Esophagus muscularis mucosa (tissue), 4 donors: Measurements from ENCODE around the gene CDK5R1. TPM values are rescaled to one million over a fixed set of nuclear protein-coding genes. Genes with fewer than 3 reads are reported as not detected.
"Not testable (repeated sequence)": the region's sequence is repeated elsewhere in the genome, so short reads cannot be mapped to it uniquely, and the experiment has no call there.

Experiments
- DNase-seq: peaks from one replicate; pipeline ENCODE4 v3.0.0-alpha.2; 2017; ENCODE audit errors: extremely low spot score
- H3K27ac ChIP-seq, 4 donors: fragments of 200-600 bp; sonication (generic); replicated peaks in 1 of 4; 1 replicate in 3 of 4; 2 replicates in 1 of 4; pipeline ENCODE4 v1.5.1; 2016 to 2019; ENCODE audit warnings: mild to moderate bottlenecking in 1 of 4
- H3K27me3 ChIP-seq, 4 donors: fragments of 200-600 bp; sonication (generic); one replicate each; pipeline versions ENCODE4 v1.5.1 to v1.6.0; 2016 to 2019
- H3K36me3 ChIP-seq, 4 donors: fragments of 200-600 bp; sonication (generic); one replicate each; pipeline ENCODE4 v1.5.1; 2016 to 2019
- H3K4me1 ChIP-seq, 4 donors: fragments of 200-600 bp; sonication (generic); one replicate each; pipeline ENCODE4 v1.5.1; 2016 to 2019
- H3K4me3 ChIP-seq, 4 donors: fragments of 200-600 bp; sonication (generic); 1 replicate in 2 of 4; 2 replicates in 2 of 4; pipeline ENCODE4 v1.5.1; 2016 to 2019; ENCODE audit warnings: mild to moderate bottlenecking in 4 of 4, moderate library complexity in 1 of 4
- H3K9me3 ChIP-seq, 4 donors: fragments of 200-600 bp; sonication (generic); 1 replicate in 3 of 4; 2 replicates in 1 of 4; pipeline ENCODE4 v1.5.1; 2016 to 2019
- EP300 ChIP-seq: sonication (generic); formaldehyde crosslinking; IDR thresholded peaks from one replicate; pipeline ENCODE4 v1.6.1; 2017; ENCODE audit warnings: antibody characterized with exemption
- POLR2A ChIP-seq: fragments of 450-650 bp; IDR thresholded peaks from one replicate; pipeline ENCODE4 v1.6.1; 2017; ENCODE audit warnings: antibody characterized with exemption, moderate library complexity, mild to moderate bottlenecking, low read depth
- POLR2AphosphoS5 ChIP-seq, 2 donors: sonication (generic); formaldehyde crosslinking; IDR thresholded peaks; one replicate each; pipeline ENCODE4 v1.6.1; 2017; ENCODE audit warnings: antibody characterized with exemption in 2 of 2
- WGBS: methylation state at CpG from one replicate; pipeline ENCODE4 v1.1.5; 2018; 5-methylcytosine and 5-hydroxymethylcytosine counted together
- intact Hi-C: fragments of 100-400 bp; cut with DNase I; formaldehyde crosslinking; loops from one replicate; pipeline ENCODE4 v1.15.1; 2023
- total RNA-seq, 4 donors: library from RNA; depleted of rRNA; stranded (reverse); fragments of >200 nt; gene quantifications; one replicate each; pipeline versions ENCODE4 v1.1.0 to v1.2.1, GENCODE V29; 2016
- TF ChIP-seq, protein P1 (sequence below), 3 experiments: fragments of 200-600 bp in 2 of 3; fragments of 450-650 bp in 1 of 3; sonication (generic) in 2 of 3; IDR thresholded peaks; one replicate each; pipeline ENCODE4 v1.5.1; 2017 to 2019; ENCODE audit warnings: antibody characterized with exemption in 3 of 3, mild to moderate bottlenecking in 2 of 3, moderate library complexity in 1 of 3

The CDK5R1 gene
- total RNA-seq, 4 donors from 2014 or later: 0.33 to 1.2 (median 0.64) TPM

DNA sequence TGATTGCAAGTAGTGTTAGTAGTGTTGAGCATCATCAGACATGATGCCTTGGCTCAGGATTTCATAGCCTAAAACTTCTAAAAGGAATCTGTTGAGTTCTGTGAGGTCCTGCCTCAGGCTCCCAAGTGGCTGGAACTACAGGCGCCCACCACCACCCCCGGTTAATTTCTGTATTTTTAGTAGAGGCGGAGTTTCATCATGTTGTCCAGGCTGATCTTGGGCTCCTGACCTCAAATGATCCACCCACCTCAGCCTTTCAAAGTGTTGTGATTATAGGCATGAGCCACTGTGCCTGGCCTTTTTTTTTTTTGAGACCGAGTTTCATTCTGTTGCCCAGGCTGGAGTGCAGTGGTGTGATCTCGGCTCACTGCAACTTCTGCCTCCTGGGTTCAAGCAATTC lies 36.8 kb upstream of the CDK5R1 start:
- Histone ChIP-seq H3K9me3 (no peaks in the 10 kb centered on the region), H3K4me1 (peaks cover 19 to 25% (median 23%) of the 10 kb centered on the region in 4 donors), H3K27me3 (no peaks in the 10 kb centered on the region), H3K4me3 (no peak overlapping the region), H3K27ac (no peak overlapping the region), H3K36me3 (peaks cover 36 to 82% (median 69%) of the 10 kb centered on the region in 4 donors)
- TF ChIP-seq, protein P1, sequence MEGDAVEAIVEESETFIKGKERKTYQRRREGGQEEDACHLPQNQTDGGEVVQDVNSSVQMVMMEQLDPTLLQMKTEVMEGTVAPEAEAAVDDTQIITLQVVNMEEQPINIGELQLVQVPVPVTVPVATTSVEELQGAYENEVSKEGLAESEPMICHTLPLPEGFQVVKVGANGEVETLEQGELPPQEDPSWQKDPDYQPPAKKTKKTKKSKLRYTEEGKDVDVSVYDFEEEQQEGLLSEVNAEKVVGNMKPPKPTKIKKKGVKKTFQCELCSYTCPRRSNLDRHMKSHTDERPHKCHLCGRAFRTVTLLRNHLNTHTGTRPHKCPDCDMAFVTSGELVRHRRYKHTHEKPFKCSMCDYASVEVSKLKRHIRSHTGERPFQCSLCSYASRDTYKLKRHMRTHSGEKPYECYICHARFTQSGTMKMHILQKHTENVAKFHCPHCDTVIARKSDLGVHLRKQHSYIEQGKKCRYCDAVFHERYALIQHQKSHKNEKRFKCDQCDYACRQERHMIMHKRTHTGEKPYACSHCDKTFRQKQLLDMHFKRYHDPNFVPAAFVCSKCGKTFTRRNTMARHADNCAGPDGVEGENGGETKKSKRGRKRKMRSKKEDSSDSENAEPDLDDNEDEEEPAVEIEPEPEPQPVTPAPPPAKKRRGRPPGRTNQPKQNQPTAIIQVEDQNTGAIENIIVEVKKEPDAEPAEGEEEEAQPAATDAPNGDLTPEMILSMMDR (IDR thresholded peaks at IDR 0.05): no peak
- no peak for TF ChIP-seq EP300
- TF ChIP-seq POLR2A: no peak
- no peak for TF ChIP-seq POLR2AphosphoS5 (IDR thresholded peaks at IDR 0.05)
- 92% methylated on average over 5 of the region's 5 CpGs for WGBS
- no peak for DNase-seq
- intact Hi-C loops: no loop called here

DNA sequence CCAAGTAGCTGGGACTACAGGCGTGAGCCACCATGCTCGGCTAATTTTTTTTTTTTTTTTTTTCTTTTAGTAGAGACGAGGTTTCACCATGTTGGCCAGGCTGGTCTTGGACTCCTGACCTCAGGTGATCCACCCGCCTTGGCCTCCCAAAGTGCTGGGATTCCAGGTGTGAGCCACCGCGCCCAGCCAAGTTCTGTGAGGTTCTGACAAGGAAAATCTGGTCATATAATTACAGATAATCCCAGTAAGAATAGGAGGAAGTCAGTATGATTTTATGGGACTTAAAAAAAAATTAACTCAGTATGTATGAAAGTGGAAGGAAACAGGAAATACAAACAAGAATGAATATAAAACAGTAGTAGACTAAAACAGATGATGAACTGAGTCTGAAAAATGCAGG lies 36.4 kb upstream of the CDK5R1 start:
- H3K27me3 ChIP-seq, DNase-seq, H3K9me3 ChIP-seq, H3K27ac ChIP-seq, H3K4me3 ChIP-seq, intact Hi-C loops: not testable (repeated sequence)
- 96% methylated on average over 6 of the region's 6 CpGs for WGBS
- peaks cover 17 to 21% (median 20%) of the 10 kb centered on the region in 4 donors for H3K4me1 ChIP-seq
- H3K36me3 ChIP-seq: peaks cover 40 to 86% (median 74%) of the 10 kb centered on the region in 4 donors

DNA sequence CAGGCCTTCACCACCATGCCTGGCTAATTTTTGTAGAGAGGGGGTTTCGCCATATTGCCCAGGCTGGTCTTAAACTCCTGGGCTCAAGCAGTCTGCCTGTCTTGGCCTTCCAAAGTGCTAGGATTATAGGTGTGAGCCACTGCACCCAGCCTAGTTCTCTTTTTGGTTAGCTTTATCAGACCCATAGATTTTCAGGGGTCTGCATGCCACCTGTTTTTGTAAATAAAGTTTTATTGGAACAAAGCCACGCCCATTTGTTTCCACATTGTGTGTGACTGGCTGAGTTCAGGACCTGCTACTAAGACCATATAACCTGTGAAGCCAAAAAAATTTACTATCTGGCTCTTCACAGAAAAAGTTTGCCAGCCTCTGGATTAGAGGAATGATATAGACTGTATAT lies 34.9 kb upstream of the CDK5R1 start:
- intact Hi-C loops: no loop called here
- peaks cover 50 to 100% (median 86%) of the 10 kb centered on the region in 4 donors for H3K36me3 ChIP-seq
- 92% methylated on average over 2 of the region's 2 CpGs for WGBS

DNA sequence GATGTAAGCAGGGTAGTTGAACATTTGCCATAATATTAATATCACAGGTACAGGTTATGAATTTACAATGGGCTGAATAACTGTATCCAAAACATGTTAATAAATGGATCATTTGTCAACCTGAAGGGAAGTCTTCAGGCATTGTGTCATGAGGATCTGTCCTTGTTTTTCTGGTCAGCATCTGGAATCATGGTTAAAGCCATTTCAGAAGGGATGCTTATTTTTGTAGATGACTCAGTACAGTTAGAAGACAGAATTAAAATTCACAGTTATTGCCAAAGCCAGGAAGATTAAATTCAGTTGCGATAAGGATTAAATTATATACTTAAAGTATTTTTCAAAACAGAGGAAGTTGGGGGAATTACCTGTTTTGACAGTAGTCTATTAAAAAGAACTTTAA lies 34.5 kb upstream of the CDK5R1 start:
- Histone ChIP-seq H3K9me3 (no peaks in the 10 kb centered on the region), H3K4me1 (peaks cover 0 to 4% (median 2%) of the 10 kb centered on the region in 4 donors), H3K36me3 (peaks cover 54 to 100% (median 88%) of the 10 kb centered on the region in 4 donors), H3K27ac (no peak overlapping the region), H3K4me3 (no peak overlapping the region), H3K27me3 (no peaks in the 10 kb centered on the region)
- WGBS: 88% methylated on average over 1 of the region's 1 CpG
- TF ChIP-seq POLR2AphosphoS5 (IDR thresholded peaks at IDR 0.05) (no peak), EP300 (no peak), POLR2A (no peak)
- TF ChIP-seq, protein P1 (IDR thresholded peaks at IDR 0.05): no peak
- DNase-seq: no peak
- intact Hi-C loops: no loop called here

More for the DNA sequence above, 34.9 kb upstream of the CDK5R1 start:
- Histone ChIP-seq H3K27me3 (no peaks in the 10 kb centered on the region), H3K27ac (no peak overlapping the region), H3K4me3 (no peak overlapping the region), H3K4me1 (peaks cover 2 to 6% (median 6%) of the 10 kb centered on the region in 4 donors), H3K9me3 (no peaks in the 10 kb centered on the region)
- TF ChIP-seq, protein P1 (IDR thresholded peaks at IDR 0.05): no peak
- TF ChIP-seq POLR2AphosphoS5 (IDR thresholded peaks at IDR 0.05): no peak
- no peak for TF ChIP-seq POLR2A
- no peak for TF ChIP-seq EP300
- no peak for DNase-seq

DNA sequence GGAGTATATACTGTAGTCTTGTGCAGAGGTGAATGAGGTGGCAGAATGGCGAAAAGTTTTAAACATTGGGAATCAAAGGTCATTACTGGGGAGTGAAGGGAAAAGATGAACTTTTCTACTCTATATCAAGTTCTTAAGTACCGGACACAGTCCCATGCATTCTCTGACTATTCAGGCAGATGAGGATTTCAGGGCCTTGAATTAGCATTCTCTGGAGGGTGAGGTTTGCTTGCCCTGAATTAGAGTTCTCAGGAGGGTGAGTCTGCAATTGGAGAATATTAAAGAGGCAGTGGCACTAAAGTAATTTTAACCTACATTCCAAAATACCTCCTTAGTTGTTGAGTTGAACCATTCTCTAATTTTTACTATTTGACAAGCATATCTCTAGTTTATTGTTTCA lies 33.4 kb upstream of the CDK5R1 start:
- TF ChIP-seq, protein P1 (IDR thresholded peaks at IDR 0.05): no peak
- TF ChIP-seq EP300 (no peak), POLR2A (no peak), POLR2AphosphoS5 (IDR thresholded peaks at IDR 0.05) (no peak)
- DNase-seq: no peak
- Histone ChIP-seq H3K36me3 (peaks cover 58 to 100% (median 92%) of the 10 kb centered on the region in 4 donors), H3K27ac (no peak overlapping the region), H3K4me1 (peaks cover 0 to 4% (median 1%) of the 10 kb centered on the region in 4 donors), H3K9me3 (no peaks in the 10 kb centered on the region), H3K4me3 (no peak overlapping the region), H3K27me3 (no peaks in the 10 kb centered on the region)
- intact Hi-C loops: no loop called here
- WGBS: 88% methylated on average over 2 of the region's 2 CpGs
